Transverse colon (tissue), 4 donors: ENCODE measurements around the gene COTL1. TPM values are rescaled to one million over a fixed set of nuclear protein-coding genes. Genes with fewer than 3 reads are reported as not detected.

ENCODE experiments used
- DNase-seq: peaks from one replicate; pipeline ENCODE4 v3.0.0-alpha.2; 2019
- H3K27ac ChIP-seq, 4 donors: fragments of 200-600 bp; sonication (generic); 2 replicates each; pipeline ENCODE4 v1.5.1; 2016 to 2018; ENCODE audit warnings: inconsistent platforms in 4 of 4
- H3K27me3 ChIP-seq: fragments of 200-600 bp; sonication (generic); 2 replicates; pipeline ENCODE4 v1.5.1; 2017; ENCODE audit warnings: inconsistent platforms
- H3K36me3 ChIP-seq, 4 donors: fragments of 200-600 bp; sonication (generic); 2 replicates each; pipeline ENCODE4 v1.5.1; 2017 to 2019; ENCODE audit warnings: inconsistent platforms in 4 of 4
- H3K4me1 ChIP-seq, 4 donors: fragments of 200-600 bp; sonication (generic); 2 replicates each; pipeline ENCODE4 v1.5.1; 2017 to 2020; ENCODE audit warnings: inconsistent platforms in 4 of 4
- H3K4me3 ChIP-seq, 4 donors: fragments of 200-600 bp; sonication (generic); 1 replicate in 1 of 4; 2 replicates in 3 of 4; pipeline versions ENCODE4 v1.5.1 to v1.6.1; 2017 to 2019; ENCODE audit warnings: inconsistent platforms in 4 of 4
- H3K9me3 ChIP-seq, 2 donors: fragments of 200-600 bp; sonication (generic); 2 replicates each; pipeline ENCODE4 v1.5.1; 2017 to 2019; ENCODE audit warnings: inconsistent platforms in 2 of 2
- EP300 ChIP-seq: sonication (generic); formaldehyde crosslinking; IDR thresholded peaks from one replicate; pipeline ENCODE4 v1.6.1; 2017; ENCODE audit warnings: antibody characterized with exemption, low read depth
- POLR2A ChIP-seq: fragments of 450-650 bp; IDR thresholded peaks from one replicate; pipeline ENCODE4 v1.6.1; 2016; ENCODE audit warnings: antibody characterized with exemption, mild to moderate bottlenecking, moderate library complexity
- POLR2AphosphoS5 ChIP-seq, 3 donors: sonication (generic); formaldehyde crosslinking; IDR thresholded peaks; one replicate each; pipeline ENCODE4 v1.6.1; 2016; ENCODE audit warnings: antibody characterized with exemption in 3 of 3
- whole genome bisulfite sequencing, 2 donors: methylation state at CpG; one replicate each; pipeline ENCODE4 v1.1.5; 2018; ENCODE audit warnings: low coverage in 1 of 2; 5-methylcytosine and 5-hydroxymethylcytosine counted together
- in situ Hi-C, 4 donors: fragments of 200-750 bp; cut with MboI; loops; one replicate each; pipeline versions ENCODE4 v1.15.0 to v1.15.1; 2017; ENCODE audit warnings: low sequenced_read_pairs in 3 of 4, low pct_ligation_motif_present in 1 of 4, low pct_unique_long_range_greater_than_20kb in 1 of 4
- intact Hi-C: fragments of 100-400 bp; cut with DNase I; formaldehyde crosslinking; loops from one replicate; pipeline ENCODE4 v1.15.1; 2023; ENCODE audit warnings: low total_unique reads
- total RNA-seq, 4 donors: library from RNA; depleted of rRNA; stranded (reverse); fragments of >200 nt; gene quantifications; one replicate each; pipeline ENCODE4 v1.1.0, GENCODE V29; 2016
- TF ChIP-seq, protein P1 (sequence below), 5 experiments: fragments of 200-600 bp in 3 of 5; fragments of 450-650 bp in 2 of 5; sonication (generic) in 3 of 5; IDR thresholded peaks; 1 replicate in 2 of 5; 2 replicates in 3 of 5; pipeline ENCODE4 v1.5.1; 2016 to 2017; ENCODE audit warnings: antibody characterized with exemption in 5 of 5, inconsistent platforms in 3 of 5, mild to moderate bottlenecking in 2 of 5, moderate library complexity in 1 of 5

COTL1 gene
- total RNA-seq, 4 donors from 2014 or later: 31.1 to 78.9 (median 47.9) TPM

GRCh38 chr16:84648595-84649510 lies 31.0 kb upstream of the COTL1 start:
- DNase-seq: peak; percentile 73
- Histone ChIP-seq H3K27ac (peak overlapping the region; percentile 77 to 88 (median 85)), H3K9me3 (no peaks in the 10 kb centered on the region), H3K4me1 (peaks cover 4 to 21% (median 14%) of the 10 kb centered on the region in 4 donors), H3K4me3 (peak overlapping the region; percentile 62 to 83 (median 75)), H3K27me3 (no peaks in the 10 kb centered on the region), H3K36me3 (peaks cover 0 to 12% (median 0%) of the 10 kb centered on the region in 4 donors)
- intact Hi-C loops (no loop called here), in situ Hi-C loops (no loop called here)
- 2% methylated on average over 30 of the region's 96 CpGs; no CpG with 5 or more reads in 1 of the 2 donors for WGBS, 2 donors
- TF ChIP-seq POLR2AphosphoS5 (IDR thresholded peaks at IDR 0.05): no peak
- TF ChIP-seq, protein P1, sequence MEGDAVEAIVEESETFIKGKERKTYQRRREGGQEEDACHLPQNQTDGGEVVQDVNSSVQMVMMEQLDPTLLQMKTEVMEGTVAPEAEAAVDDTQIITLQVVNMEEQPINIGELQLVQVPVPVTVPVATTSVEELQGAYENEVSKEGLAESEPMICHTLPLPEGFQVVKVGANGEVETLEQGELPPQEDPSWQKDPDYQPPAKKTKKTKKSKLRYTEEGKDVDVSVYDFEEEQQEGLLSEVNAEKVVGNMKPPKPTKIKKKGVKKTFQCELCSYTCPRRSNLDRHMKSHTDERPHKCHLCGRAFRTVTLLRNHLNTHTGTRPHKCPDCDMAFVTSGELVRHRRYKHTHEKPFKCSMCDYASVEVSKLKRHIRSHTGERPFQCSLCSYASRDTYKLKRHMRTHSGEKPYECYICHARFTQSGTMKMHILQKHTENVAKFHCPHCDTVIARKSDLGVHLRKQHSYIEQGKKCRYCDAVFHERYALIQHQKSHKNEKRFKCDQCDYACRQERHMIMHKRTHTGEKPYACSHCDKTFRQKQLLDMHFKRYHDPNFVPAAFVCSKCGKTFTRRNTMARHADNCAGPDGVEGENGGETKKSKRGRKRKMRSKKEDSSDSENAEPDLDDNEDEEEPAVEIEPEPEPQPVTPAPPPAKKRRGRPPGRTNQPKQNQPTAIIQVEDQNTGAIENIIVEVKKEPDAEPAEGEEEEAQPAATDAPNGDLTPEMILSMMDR (IDR thresholded peaks at IDR 0.05): no peak

GRCh38 chr16:84647828-84648594 lies 30.1 kb upstream of the COTL1 start, which contains the start of gene KLHL36:
TSS of gene KLHL36 (plus strand) at chr16:84648511. CDS start at chr16:84650868, 2,357 bp downstream.
- peaks cover 4 to 26% (median 17%) of the 10 kb centered on the region in 4 donors for H3K4me1 ChIP-seq
- peak; percentile 63 for DNase-seq
- TF ChIP-seq, protein P1 (IDR thresholded peaks at IDR 0.05): peak in 1 of 5 experiments; percentile 29
- TF ChIP-seq EP300 (no peak), POLR2AphosphoS5 (IDR thresholded peaks at IDR 0.05) (no peak), POLR2A (no peak)
- H3K4me3 ChIP-seq: peak within 1 kb of the TSS; percentile 62 to 83 (median 75)
- H3K9me3 ChIP-seq: no peaks in the 10 kb centered on the region
- H3K36me3 ChIP-seq: peaks cover 0 to 12% (median 0%) of the 10 kb centered on the region in 4 donors
- WGBS, 2 donors: 10% methylated on average over 48 of the region's 77 CpGs; no CpG with 5 or more reads in 1 of the 2 donors
- in situ Hi-C loops (no loop called here), intact Hi-C loops (no loop called here)
- H3K27ac ChIP-seq: peak within 1 kb of the TSS; percentile 77 to 88 (median 85)
- no peaks in the 10 kb centered on the region for H3K27me3 ChIP-seq

- DNase-seq: no peak
- Histone ChIP-seq H3K27me3 (no peaks in the 10 kb centered on the region), H3K36me3 (no peaks in the 10 kb centered on the region), H3K4me3 (no peak overlapping the region), H3K27ac (peak overlapping the region; percentile 41 to 69 (median 59)), H3K9me3 (no peaks in the 10 kb centered on the region), H3K4me1 (peaks cover 7 to 31% (median 11%) of the 10 kb centered on the region in 4 donors)
- TF ChIP-seq, protein P1 (IDR thresholded peaks at IDR 0.05): no peak
- TF ChIP-seq EP300: no peak
- TF ChIP-seq POLR2A: no peak
- no peak for TF ChIP-seq POLR2AphosphoS5 (IDR thresholded peaks at IDR 0.05)
- in situ Hi-C loops: no loop called here
- WGBS, 2 donors: 76 to 83% methylated on average over 1 to 4 of the region's 4 CpGs
- intact Hi-C loops: no loop called here
Observed at GRCh38 chr16:84643674-84644073, 25.8 kb upstream of the COTL1 start.

DNA sequence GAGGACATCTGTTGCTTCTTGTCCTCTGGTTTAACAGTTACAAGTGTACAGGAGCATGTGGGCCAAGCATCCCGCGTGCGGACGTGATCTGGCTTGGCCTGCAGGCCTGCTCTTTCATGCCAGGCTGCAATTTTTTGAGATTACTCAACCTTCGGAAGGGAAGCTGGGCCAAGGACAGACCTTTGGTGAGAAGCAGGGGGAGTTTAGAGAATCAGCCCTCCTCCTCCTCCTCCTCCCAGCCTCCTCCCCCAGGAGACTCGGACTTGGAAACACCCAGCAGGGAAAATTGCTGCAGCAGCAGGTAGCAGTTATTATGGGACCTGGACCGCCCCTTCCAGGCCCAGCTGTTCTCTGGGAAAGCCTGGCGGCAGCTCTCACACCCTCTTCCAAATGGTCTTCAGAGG lies 25.3 kb upstream of the COTL1 start:
- H3K27me3 ChIP-seq: no peaks in the 10 kb centered on the region
- H3K36me3 ChIP-seq: no peaks in the 10 kb centered on the region
- in situ Hi-C loops (no loop called here), intact Hi-C loops (no loop called here)
- peak overlapping the region; percentile 56 to 69 (median 64) for H3K27ac ChIP-seq
- H3K4me3 ChIP-seq: no peak overlapping the region
- 67 to 86% methylated on average over 5 to 7 of the region's 8 CpGs for WGBS, 2 donors
- H3K4me1 ChIP-seq: peaks cover 7 to 31% (median 11%) of the 10 kb centered on the region in 4 donors
- peak; percentile 58 for DNase-seq
- no peak for TF ChIP-seq POLR2A
- TF ChIP-seq POLR2AphosphoS5 (IDR thresholded peaks at IDR 0.05): peak; percentile 42 to 68 (median 51)
- no peaks in the 10 kb centered on the region for H3K9me3 ChIP-seq
